ENCODE measurements around the gene MRPL44.

- TF ChIP-seq, protein P1, sequence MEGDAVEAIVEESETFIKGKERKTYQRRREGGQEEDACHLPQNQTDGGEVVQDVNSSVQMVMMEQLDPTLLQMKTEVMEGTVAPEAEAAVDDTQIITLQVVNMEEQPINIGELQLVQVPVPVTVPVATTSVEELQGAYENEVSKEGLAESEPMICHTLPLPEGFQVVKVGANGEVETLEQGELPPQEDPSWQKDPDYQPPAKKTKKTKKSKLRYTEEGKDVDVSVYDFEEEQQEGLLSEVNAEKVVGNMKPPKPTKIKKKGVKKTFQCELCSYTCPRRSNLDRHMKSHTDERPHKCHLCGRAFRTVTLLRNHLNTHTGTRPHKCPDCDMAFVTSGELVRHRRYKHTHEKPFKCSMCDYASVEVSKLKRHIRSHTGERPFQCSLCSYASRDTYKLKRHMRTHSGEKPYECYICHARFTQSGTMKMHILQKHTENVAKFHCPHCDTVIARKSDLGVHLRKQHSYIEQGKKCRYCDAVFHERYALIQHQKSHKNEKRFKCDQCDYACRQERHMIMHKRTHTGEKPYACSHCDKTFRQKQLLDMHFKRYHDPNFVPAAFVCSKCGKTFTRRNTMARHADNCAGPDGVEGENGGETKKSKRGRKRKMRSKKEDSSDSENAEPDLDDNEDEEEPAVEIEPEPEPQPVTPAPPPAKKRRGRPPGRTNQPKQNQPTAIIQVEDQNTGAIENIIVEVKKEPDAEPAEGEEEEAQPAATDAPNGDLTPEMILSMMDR (conservative IDR thresholded peaks at IDR 0.05) = no peak
- TF ChIP-seq EZH2 (IDR thresholded peaks at IDR 0.05; ENCODE audit: low read depth) = no peak
Measured at GRCh38 chr2:223944703-223945531, 12.3 kb upstream of the MRPL44 start, which contains the start of gene WDFY1.

All from PC-9 (cell line).